ENCODE measurements around the gene SCYGR4.

GRCh38 chr2:227608561-227609338 is 8.5 kb upstream of the SCYGR4 start:
- TF ChIP-seq CTCF (IDR thresholded peaks at IDR 0.05 in 4 of 5, conservative IDR thresholded peaks at IDR 0.05 in 1 of 5) (no peak), POLR2A (IDR thresholded peaks at IDR 0.05) (no peak)
